Measurements from ENCODE around the gene SHROOM4. TPM values are rescaled to one million over a fixed set of nuclear protein-coding genes. Genes with fewer than 3 reads are reported as not detected.

Gene SHROOM4
- total RNA-seq, 1 experiment from 2014 or later = 0.05 TPM

GRCh38 chrX:50818986-50819385 is 5.0 kb upstream of the SHROOM4 start (continued):
- TF ChIP-seq SIN3A (IDR thresholded peaks at IDR 0.05; ENCODE audit: low read depth) (no peak), SRF (IDR thresholded peaks at IDR 0.05; ENCODE audit: low read depth) (no peak), ZBTB33 (IDR thresholded peaks at IDR 0.05; ENCODE audit: extremely low read depth, insufficient replicate concordance, low read length) (no peak), SP1 (IDR thresholded peaks at IDR 0.05; ENCODE audit: low read depth) (no peak), ZNF274 (IDR thresholded peaks at IDR 0.05; ENCODE audit: low read depth, low read length) (no peak), JUND (IDR thresholded peaks at IDR 0.05) (no peak)

- ChIA-PET CTCF (no interaction called here), RAD21 (ENCODE audit: low non-redundant PET in 1 of 2, low total read pairs in 2 of 2, uncharacterized antibody in 2 of 2, unreplicated experiment in 2 of 2) (no interaction called here), POLR2A (no interaction called here)
- Histone ChIP-seq H3K9me3 (ENCODE audit: control insufficient read depth in 1 of 2, insufficient read depth in 1 of 2, low read depth in 1 of 2, low read length in 2 of 2) (no peaks in the 10 kb centered on the region), H3K4me2 (ENCODE audit: low read length) (no peak overlapping the region), H3K27ac (ENCODE audit: low read depth, low read length) (no peak overlapping the region), H3K27me3 (ENCODE audit: insufficient read depth, low read length) (no peaks in the 10 kb centered on the region), H3K79me2 (ENCODE audit: insufficient read depth, low read length) (no peaks in the 10 kb centered on the region), H3K9ac (ENCODE audit: low read length) (no peak overlapping the region), H3K9me2 (ENCODE audit: insufficient read depth) (no peaks in the 10 kb centered on the region), H4K20me1 (ENCODE audit: insufficient read depth) (no peaks in the 10 kb centered on the region), H3K36me3 (ENCODE audit: control insufficient read depth in 1 of 2, insufficient read depth in 2 of 2, low read length in 2 of 2) (no peaks in the 10 kb centered on the region), H2AFZ (ENCODE audit: low read depth, low read length, poor library complexity, severe bottlenecking) (no peak overlapping the region), H3K4me1 (ENCODE audit: control insufficient read depth in 1 of 2, insufficient read depth in 2 of 2, low read length in 2 of 2) (no peaks in the 10 kb centered on the region), H3K4me3 (replicated peaks in 1 of 2; ENCODE audit: low read depth in 1 of 2, low read length in 2 of 2) (no peak overlapping the region)
- ATAC-seq (no peak), DNase-seq (ENCODE audit: low read depth, low spot score) (no peak)
- intact Hi-C loops (cut with micrococcal nuclease) = no loop called here
- TF ChIP-seq EZH2phosphoT487 (IDR thresholded peaks at IDR 0.05; ENCODE audit: borderline replicate concordance) (no peak), YY1 (IDR thresholded peaks at IDR 0.05; ENCODE audit: extremely low read depth, insufficient replicate concordance, low read depth, low read length) (no peak), EGR1 (IDR thresholded peaks at IDR 0.05; ENCODE audit: low read depth) (no peak), ATF3 (IDR thresholded peaks at IDR 0.05) (no peak), ZNF274 (IDR thresholded peaks at IDR 0.05; ENCODE audit: low read depth, low read length) (no peak), JUND (IDR thresholded peaks at IDR 0.05) (no peak)
- no TSS peak for BruUV-seq (replicated peaks)
Measured at GRCh38 chrX:50815120-50815519, 1.1 kb upstream of the SHROOM4 start.
